Activated effector memory CD4-positive, alpha-beta T cell treated with anti-CD3 and anti-CD28 coated beads, Interleukin-2, amount 50 U/mL, for 16 hours (primary cell): ENCODE results near the gene TMEM107.

Experiments
- DNase-seq: peaks from one replicate; pipeline ENCODE4 v3.0.0-alpha.2; 2020

TMEM107 gene

GRCh38 chr17:8128125-8128784 lies 47.9 kb downstream of the TMEM107 start:
- no peak for DNase-seq

DNA sequence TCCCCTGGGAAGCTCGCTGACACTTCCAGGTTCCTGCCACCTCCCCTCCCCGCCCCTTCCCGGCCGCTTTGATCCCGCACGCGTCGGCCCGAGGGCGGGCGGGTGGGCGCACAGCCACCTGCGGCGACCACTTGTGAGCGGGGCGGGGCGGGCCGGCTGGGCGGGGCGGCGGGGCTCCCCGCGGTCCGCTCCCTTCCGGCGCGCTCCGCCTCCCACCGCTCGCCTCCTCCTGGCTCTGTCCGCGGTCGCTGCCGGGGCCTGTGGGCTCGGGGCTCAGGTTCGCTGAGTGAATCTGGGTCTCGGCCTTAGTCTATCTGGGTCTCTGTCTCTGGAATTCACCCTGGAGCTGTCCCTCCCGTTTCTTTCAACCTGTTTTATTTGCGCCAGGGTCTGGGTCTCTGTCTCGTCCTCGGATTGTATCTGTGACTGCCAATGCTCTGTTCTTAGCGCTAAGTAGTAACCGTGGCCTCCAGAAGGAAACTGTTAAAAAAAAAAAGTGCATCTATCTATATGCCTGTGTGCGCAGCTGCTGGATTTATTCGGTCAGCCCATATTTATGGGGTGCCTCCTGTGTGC lies 49.6 kb downstream of the TMEM107 start:
- DNase-seq = peak; percentile 82

- DNase-seq = no peak
These were observed 50.2 kb downstream of the TMEM107 start for GRCh38 chr17:8125947-8126490.

- peak; percentile 95 for DNase-seq
These were observed 50.8 kb downstream of the TMEM107 start for GRCh38 chr17:8125154-8125946.

GRCh38 chr17:8124350-8125153 lies 51.6 kb downstream of the TMEM107 start:
- DNase-seq = peak; percentile 66

- peak; percentile 64 for DNase-seq
These were observed 52.4 kb downstream of the TMEM107 start, which contains the start of gene HES7 for GRCh38 chr17:8123695-8124349. Gene HES7, minus strand, starts transcription at chr17:8124106. Its CDS starts 22 bp downstream, at chr17:8124084.

DNA sequence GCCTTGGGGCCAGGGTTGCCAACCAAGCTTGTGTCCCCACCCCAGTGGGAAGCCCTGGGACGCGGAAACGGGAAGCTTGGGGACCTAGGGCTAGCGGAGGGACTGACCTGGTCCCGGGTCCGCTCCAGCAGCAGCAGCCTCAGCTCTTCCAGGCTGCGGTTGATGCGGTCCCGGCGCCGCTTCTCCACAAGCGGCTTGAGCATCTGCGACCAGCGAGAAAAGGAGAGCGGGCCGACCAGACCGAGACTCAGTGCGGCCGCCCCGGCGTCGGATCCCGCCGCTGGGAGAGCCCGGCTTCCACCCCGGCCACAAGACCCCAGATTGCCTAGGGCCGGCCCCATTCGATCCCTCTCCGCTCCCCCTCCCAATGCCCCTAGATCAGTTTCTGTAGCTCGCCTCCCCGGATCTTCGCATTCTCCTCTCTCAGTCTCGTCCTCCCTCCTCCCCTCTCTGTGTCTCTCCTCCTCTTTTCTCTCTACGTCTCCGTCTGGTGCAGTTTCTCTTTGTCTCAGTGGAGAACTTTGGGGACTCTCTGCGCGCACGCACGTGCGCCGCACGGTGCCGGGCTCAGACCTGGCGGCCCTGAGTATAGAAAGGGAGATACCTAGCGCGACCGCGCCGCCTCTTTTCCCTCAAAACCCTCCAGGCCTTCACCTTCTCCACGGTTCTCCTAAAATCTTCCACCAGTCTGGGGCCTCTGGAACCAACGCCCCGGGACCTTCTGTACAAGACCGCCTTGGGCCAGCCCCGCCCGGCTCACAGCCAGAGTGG lies 53.1 kb downstream of the TMEM107 start:
- peak; percentile 79 for DNase-seq
